GM19328 (cell line): ENCODE data around the gene ORC6.

ENCODE experiments used
- ATAC-seq: cut with Tn5 transposase; IDR thresholded peaks from one replicate; pipeline ENCODE4 v1.9.1; 2021; ENCODE audit warnings: mild to moderate bottlenecking, moderate library complexity; ENCODE audit not compliant: unreplicated experiment

Gene ORC6

DNA sequence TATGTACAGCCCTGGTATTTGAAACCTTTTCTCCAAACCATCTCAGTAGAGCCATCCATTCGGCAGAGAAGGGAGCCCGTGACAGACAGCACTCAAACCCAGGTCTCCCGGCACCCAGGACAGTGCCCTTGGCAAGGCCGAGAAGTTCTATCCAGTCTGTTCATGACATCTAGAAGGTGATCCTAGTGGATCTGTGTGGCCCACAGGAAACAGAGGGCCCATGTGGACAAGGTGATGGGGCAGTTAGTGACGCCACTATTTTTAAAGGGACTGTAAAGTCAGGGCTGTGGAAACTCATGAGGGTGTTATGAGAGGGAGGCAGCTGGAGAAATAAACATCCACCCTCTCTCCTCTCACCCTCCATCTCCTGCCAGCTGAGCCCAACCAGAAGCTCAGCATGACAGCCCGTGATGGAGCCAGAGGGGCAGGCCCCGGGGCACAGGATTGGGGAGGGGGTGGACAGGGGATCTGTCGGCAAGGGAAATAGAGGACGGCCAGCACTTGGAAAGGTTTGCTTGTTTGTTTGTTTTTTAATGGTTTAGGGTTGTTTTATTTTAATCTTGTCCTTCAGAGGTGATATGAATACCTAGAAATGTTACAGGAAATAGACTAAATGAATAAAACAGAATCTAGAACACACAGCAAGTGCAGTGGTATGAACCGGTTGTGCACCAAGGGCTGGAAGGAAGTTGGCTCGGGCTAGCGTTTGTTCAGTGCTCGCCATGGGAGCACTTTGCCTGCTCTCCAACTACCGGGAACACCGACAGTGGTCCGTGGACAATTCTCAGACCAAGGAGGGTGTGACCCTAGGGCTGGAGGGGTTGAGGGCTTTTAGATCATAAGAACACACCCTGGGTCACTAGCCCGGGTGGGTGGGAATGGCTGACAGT is 41.6 kb downstream of the ORC6 start:
- ATAC-seq, result no peak

GRCh38 chr16:46731691-46732555 is 42.5 kb downstream of the ORC6 start:
- no peak for ATAC-seq

- ATAC-seq, result no peak
Measured at GRCh38 chr16:46732561-46732960, 43.1 kb downstream of the ORC6 start.

DNA sequence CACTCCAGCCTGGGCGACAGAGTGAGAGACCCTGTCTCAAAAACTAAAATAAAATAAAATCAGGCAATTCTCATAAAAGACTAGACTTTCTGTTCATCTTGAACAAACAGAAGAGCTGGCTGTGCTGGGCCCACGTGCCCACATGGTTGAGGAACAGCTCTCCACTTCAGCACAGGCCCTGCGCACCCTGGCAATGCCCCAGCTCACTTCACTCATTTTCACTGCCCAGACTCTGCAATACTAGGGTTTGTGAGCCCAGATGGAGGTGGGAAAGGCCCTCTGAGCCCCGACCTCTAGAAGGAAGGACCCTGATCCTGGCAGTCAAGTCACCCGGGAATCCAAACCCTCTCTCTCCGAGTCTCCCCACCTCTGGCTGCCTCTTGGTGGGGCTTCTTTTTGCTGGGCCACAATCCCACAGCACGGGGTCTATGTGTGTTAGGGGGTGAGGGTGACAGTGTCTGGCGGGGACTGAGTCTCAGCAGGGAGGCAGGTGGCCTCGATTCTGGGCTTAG is 43.9 kb downstream of the ORC6 start:
- no peak for ATAC-seq

DNA sequence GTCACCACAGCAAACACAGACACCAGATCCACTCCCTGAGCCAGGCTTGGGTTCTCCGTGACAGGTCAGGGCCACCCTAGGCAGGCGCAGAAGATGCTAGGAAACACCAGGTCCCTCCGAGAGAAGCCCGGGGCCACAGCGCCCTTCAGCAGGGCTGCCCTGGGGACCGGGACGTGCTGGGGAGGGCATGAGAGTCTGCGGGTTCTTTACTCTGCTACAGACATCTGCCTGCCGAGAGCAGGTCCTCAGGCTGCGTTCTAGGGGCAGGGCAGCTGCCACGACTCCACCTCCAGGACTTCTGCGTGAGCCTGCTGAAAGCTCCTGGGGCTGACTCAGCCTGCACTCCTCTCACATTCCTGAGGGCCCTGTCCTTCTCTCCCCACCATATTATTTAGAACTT is 47.2 kb downstream of the ORC6 start:
- ATAC-seq, result no peak

DNA sequence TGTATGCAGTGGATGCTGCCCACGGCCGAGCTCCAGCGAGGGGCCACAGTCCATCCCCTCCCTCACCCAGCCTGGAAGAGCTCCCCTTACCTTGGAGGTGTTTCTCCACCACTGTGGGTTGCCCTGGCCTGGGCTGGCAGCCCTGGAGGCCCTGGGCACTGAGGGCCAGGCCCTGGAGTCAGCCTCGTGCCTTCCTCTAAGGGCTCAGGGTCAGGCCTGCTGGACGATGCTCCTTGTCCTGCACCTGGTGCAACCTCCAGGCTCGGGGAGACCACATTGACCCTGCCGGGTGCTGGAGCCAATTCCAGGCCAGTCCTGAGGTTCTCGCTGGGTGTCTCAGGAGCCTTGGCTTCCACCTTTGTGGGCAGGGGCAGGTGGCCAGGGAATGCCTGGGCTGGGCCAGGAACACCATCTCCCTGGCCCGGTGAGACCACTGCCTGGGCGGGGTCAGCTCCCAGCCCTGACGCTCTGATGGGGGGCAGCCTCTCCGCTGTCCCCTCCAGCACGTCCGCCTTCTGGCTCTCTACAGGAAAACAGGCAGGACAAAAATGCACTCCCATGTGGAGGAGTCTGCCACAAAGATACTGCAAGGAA is 48.3 kb downstream of the ORC6 start:
- ATAC-seq, result no peak

GRCh38 chr16:46739934-46740333 is 50.5 kb downstream of the ORC6 start:
- no peak for ATAC-seq

- no peak for ATAC-seq
Measured at GRCh38 chr16:46743232-46743719, 53.8 kb downstream of the ORC6 start.

DNA sequence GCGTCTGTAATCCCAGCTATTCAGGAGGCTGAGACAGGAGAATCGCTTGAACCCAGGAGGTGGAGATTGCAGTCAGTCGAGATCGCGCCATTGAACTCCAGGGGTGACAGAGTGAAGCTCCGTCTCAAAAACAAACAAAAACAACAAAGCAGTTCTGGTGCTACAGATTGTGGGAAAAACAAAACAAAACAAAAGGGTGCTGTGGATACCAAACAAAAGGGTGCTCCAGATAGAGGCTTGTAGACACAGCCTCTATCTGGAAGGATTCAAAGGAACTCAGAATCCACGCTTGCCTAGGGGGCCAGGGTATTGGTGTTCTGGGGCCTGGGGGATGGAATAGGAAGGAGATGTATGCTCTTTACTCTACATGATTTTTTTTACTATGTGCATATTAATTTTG is 56.2 kb downstream of the ORC6 start:
- no peak for ATAC-seq

- no peak for ATAC-seq
Measured at GRCh38 chr16:46746821-46747776, 57.6 kb downstream of the ORC6 start.
